ENCODE data around the gene MICAL2.
A peak's percentile ranks its signal among the peaks of the same experiment; 100 is the strongest.

Gene MICAL2

GRCh38 chr11:12100841-12101242 lies 9.5 kb upstream of the MICAL2 start:
- Histone ChIP-seq H3K36me3 (ENCODE audit: insufficient read depth, low read length) (no peaks in the 10 kb centered on the region), H3K4me3 (ENCODE audit: low read depth, low read length) (no peak overlapping the region), H3K27ac (ENCODE audit: low read depth, low read length) (no peak overlapping the region), H3K4me1 (ENCODE audit: control insufficient read depth, insufficient read depth, low read length, unreplicated experiment) (peaks cover 8% of the 10 kb centered on the region), H3K27me3 (ENCODE audit: insufficient read depth, low read length) (no peaks in the 10 kb centered on the region), H2AFZ (ENCODE audit: low read length, unreplicated experiment) (no peak overlapping the region), H3K79me2 (ENCODE audit: control insufficient read depth, insufficient read depth, low read length, unreplicated experiment) (no peaks in the 10 kb centered on the region)

DNA sequence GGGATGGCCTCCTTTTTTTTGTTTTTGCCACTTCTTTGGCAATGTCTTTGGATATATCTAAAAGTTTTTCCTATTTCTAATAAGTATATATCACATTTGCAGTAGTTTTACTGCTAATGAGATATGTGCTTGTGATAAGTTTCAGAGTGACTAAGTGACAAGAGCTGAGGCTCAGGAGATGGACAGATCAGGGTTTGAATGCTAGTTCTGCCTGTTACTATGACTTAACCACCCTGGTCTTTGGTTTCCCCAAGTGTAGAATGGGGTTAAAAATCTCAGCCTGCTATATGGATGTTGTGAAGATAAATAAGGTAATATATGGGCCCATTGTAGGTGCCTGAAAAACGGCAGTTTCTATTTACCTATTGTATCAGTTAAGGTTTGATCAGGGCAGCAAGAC lies 9.1 kb upstream of the MICAL2 start:
- Histone ChIP-seq H3K4me1 (ENCODE audit: control insufficient read depth, insufficient read depth, low read length, unreplicated experiment) (peaks cover 8% of the 10 kb centered on the region), H3K79me2 (ENCODE audit: control insufficient read depth, insufficient read depth, low read length, unreplicated experiment) (no peaks in the 10 kb centered on the region), H3K4me3 (ENCODE audit: low read depth, low read length) (no peak overlapping the region), H3K36me3 (ENCODE audit: insufficient read depth, low read length) (no peaks in the 10 kb centered on the region), H3K27me3 (ENCODE audit: insufficient read depth, low read length) (no peaks in the 10 kb centered on the region), H3K27ac (ENCODE audit: low read depth, low read length) (no peak overlapping the region), H2AFZ (ENCODE audit: low read length, unreplicated experiment) (no peak overlapping the region)

DNA sequence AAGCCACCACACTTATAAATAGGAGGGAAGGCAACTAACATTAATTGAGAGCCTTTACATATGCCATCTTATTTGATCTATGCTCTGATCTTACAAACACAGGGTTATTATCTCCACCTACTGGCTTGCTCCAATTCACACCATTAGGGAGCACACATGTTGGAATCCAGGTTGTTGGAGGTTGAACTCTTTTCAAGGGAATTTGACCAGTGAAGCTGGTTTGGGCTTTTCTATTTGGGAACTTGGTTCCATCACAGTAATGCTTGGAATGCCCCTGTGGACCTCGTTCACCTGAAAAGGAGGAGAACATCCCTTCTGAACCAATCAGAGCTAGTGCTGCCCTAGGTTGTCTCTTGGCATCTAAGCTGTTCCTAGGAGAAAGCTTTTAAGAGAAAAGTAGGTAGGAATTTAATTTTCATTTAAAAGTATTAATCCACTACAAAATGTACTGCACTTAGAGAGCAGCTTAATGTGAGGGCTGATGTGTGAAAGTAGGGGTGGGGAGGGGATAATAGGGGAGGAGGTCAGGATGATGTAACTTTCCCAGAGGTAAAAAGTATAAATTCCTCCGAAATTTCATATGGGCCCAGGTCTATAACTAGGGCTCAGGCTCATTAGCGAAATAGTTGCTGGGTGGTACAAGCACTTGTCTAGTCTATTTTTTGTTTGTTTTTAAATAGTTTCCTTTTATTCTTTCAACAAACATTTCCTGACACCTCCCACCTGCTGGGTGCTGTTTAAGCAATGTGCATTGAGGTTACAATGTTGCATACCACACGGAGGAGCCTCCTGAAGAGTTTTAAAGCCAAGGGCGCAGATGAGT lies 7.6 kb upstream of the MICAL2 start:
- no peak overlapping the region for H3K27ac ChIP-seq (ENCODE audit: low read depth, low read length)
- H3K4me1 ChIP-seq (ENCODE audit: control insufficient read depth, insufficient read depth, low read length, unreplicated experiment): peaks cover 8% of the 10 kb centered on the region
- no peaks in the 10 kb centered on the region for H3K36me3 ChIP-seq (ENCODE audit: insufficient read depth, low read length)
- no peak overlapping the region for H3K4me3 ChIP-seq (ENCODE audit: low read depth, low read length)
- no peak overlapping the region for H2AFZ ChIP-seq (ENCODE audit: low read length, unreplicated experiment)
- no peaks in the 10 kb centered on the region for H3K27me3 ChIP-seq (ENCODE audit: insufficient read depth, low read length)
- no peaks in the 10 kb centered on the region for H3K79me2 ChIP-seq (ENCODE audit: control insufficient read depth, insufficient read depth, low read length, unreplicated experiment)

DNA sequence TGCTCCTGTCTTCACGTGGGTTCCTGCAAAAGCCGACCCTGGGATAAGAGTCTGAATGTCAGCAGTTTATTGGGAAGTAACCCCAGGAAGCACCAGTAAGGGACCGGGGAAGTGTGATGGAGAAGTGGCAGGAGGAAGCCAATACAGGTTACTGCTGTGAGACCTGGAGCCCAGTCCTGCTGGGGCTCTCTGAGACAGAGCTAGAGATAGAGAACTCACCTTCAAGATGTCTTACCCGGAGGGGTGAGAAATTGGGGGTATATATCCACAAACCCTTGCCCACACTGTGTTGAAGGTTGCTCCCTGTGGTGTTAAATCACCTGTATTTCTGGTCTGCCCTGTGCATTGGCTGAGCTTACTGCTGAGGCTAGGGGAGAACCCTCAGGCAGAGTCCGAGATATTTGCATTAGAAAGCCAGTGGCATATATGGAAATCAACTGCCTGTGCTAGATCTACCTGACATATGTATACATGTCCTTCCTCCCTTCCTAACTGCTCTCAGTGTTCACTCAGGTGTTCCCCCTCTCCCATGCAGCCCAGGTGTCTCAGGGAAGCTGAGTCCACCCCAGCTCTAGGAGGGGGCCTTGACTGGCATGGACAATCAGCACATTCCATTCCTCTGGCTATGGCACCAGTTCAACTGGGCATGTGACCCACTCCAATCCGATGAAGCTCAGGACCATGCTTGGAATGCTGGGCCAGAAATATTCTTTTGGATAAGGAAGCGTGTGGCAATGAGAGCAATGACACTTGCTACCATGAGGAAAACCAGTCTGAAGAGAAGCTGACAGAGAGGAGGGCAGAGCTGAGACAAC lies 6.8 kb upstream of the MICAL2 start:
- no peaks in the 10 kb centered on the region for H3K27me3 ChIP-seq (ENCODE audit: insufficient read depth, low read length)
- H3K27ac ChIP-seq (ENCODE audit: low read depth, low read length): no peak overlapping the region
- no peak overlapping the region for H3K4me3 ChIP-seq (ENCODE audit: low read depth, low read length)
- H2AFZ ChIP-seq (ENCODE audit: low read length, unreplicated experiment): no peak overlapping the region
- H3K4me1 ChIP-seq (ENCODE audit: control insufficient read depth, insufficient read depth, low read length, unreplicated experiment): peaks cover 8% of the 10 kb centered on the region
- H3K36me3 ChIP-seq (ENCODE audit: insufficient read depth, low read length): no peaks in the 10 kb centered on the region
- no peaks in the 10 kb centered on the region for H3K79me2 ChIP-seq (ENCODE audit: control insufficient read depth, insufficient read depth, low read length, unreplicated experiment)

DNA sequence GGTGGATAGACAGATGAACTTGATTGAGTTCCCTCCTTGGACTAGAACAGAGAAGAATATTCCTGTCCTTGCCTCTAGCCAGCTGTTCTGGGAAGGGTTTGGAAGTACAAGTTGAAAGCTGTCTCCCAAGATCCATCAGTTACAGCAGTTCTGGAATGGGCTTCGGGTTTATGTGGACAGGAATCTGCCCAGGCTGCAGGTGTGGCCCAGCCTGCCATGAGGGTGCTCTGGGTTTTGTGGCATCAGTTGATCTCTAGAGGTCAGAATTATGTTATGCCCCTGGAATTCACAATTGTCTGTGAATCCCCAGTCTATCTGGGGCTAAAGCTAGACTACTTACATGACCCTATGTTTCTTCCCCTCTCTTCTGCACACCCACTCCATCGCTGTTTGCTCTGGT lies 4.9 kb upstream of the MICAL2 start:
- Histone ChIP-seq H2AFZ (ENCODE audit: low read length, unreplicated experiment) (no peak overlapping the region), H3K36me3 (ENCODE audit: insufficient read depth, low read length) (no peaks in the 10 kb centered on the region), H3K79me2 (ENCODE audit: control insufficient read depth, insufficient read depth, low read length, unreplicated experiment) (no peaks in the 10 kb centered on the region), H3K4me1 (ENCODE audit: control insufficient read depth, insufficient read depth, low read length, unreplicated experiment) (peaks cover 8% of the 10 kb centered on the region), H3K27me3 (ENCODE audit: insufficient read depth, low read length) (no peaks in the 10 kb centered on the region), H3K27ac (ENCODE audit: low read depth, low read length) (no peak overlapping the region), H3K4me3 (ENCODE audit: low read depth, low read length) (no peak overlapping the region)

- H3K36me3 ChIP-seq (ENCODE audit: insufficient read depth, low read length): no peaks in the 10 kb centered on the region
- H3K79me2 ChIP-seq (ENCODE audit: control insufficient read depth, insufficient read depth, low read length, unreplicated experiment): peaks cover 5% of the 10 kb centered on the region
- H3K4me1 ChIP-seq (ENCODE audit: control insufficient read depth, insufficient read depth, low read length, unreplicated experiment): peaks cover 5% of the 10 kb centered on the region
- no peak overlapping the region for H3K4me3 ChIP-seq (ENCODE audit: low read depth, low read length)
- no peaks in the 10 kb centered on the region for H3K27me3 ChIP-seq (ENCODE audit: insufficient read depth, low read length)
- no peak overlapping the region for H3K27ac ChIP-seq (ENCODE audit: low read depth, low read length)
- H2AFZ ChIP-seq (ENCODE audit: low read length, unreplicated experiment): no peak overlapping the region
These were observed 4.3 kb upstream of the MICAL2 start for GRCh38 chr11:12106101-12106500.

DNA sequence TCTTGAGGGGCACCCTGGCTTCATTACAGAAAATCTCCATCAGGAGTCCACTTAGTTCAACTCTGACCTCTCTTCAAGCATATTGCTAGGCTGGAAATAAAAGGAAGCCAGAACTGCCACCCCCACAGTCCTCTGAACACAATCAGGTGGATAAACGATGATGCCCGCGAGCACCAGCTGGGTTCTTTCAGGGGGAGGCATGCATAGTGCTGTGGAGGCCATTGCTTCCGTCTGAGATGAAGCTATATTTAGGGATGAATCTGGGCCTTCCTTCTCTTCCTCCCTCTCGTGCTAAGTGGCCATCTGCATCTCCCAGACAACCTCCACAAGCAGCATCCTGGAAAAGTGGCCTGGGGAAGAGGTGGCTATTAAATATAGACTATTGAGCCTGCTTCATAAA lies 3.9 kb upstream of the MICAL2 start:
- Histone ChIP-seq H3K27ac (ENCODE audit: low read depth, low read length) (no peak overlapping the region), H3K36me3 (ENCODE audit: insufficient read depth, low read length) (no peaks in the 10 kb centered on the region), H3K4me1 (ENCODE audit: control insufficient read depth, insufficient read depth, low read length, unreplicated experiment) (peaks cover 6% of the 10 kb centered on the region), H3K79me2 (ENCODE audit: control insufficient read depth, insufficient read depth, low read length, unreplicated experiment) (peaks cover 9% of the 10 kb centered on the region), H2AFZ (ENCODE audit: low read length, unreplicated experiment) (no peak overlapping the region), H3K27me3 (ENCODE audit: insufficient read depth, low read length) (no peaks in the 10 kb centered on the region), H3K4me3 (ENCODE audit: low read depth, low read length) (no peak overlapping the region)

DNA sequence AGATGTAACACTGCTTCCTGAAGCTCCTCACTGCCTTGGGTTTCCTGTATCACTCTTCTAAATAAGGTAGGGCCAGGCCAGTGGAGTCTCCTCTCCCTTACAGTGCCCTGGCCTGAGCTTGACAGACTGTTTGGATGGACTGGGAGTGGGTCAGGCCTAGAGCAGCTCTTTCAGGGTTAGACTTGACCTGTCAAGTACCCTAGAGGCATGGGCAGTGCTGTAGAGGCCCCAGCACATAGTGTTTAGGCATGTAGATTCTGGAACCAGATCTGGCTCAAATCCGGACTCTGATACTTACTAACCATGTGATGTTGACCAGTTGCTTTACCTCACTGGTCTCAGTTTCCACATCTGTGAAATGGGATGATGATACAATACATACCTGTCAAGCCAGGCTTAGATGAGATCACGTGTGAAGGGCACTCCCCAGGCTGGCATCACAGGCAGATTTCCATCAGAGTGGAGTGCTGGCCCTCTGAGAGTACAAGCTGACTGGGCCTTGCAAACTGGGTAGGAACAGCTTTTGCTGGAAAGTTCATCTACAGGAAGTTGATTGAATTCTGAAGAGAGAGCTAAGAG lies 1.4 kb upstream of the MICAL2 start:
- Histone ChIP-seq H3K4me3 (ENCODE audit: low read depth, low read length) (no peak overlapping the region; the same call in 1 of the 2 replicates), H3K36me3 (ENCODE audit: insufficient read depth, low read length) (no peaks in the 10 kb centered on the region), H3K79me2 (ENCODE audit: control insufficient read depth, insufficient read depth, low read length, unreplicated experiment) (peaks cover 32% of the 10 kb centered on the region), H3K4me1 (ENCODE audit: control insufficient read depth, insufficient read depth, low read length, unreplicated experiment) (peaks cover 24% of the 10 kb centered on the region), H2AFZ (ENCODE audit: low read length, unreplicated experiment) (no peak overlapping the region), H3K27me3 (ENCODE audit: insufficient read depth, low read length) (no peaks in the 10 kb centered on the region), H3K27ac (ENCODE audit: low read depth, low read length) (no peak overlapping the region)

DNA sequence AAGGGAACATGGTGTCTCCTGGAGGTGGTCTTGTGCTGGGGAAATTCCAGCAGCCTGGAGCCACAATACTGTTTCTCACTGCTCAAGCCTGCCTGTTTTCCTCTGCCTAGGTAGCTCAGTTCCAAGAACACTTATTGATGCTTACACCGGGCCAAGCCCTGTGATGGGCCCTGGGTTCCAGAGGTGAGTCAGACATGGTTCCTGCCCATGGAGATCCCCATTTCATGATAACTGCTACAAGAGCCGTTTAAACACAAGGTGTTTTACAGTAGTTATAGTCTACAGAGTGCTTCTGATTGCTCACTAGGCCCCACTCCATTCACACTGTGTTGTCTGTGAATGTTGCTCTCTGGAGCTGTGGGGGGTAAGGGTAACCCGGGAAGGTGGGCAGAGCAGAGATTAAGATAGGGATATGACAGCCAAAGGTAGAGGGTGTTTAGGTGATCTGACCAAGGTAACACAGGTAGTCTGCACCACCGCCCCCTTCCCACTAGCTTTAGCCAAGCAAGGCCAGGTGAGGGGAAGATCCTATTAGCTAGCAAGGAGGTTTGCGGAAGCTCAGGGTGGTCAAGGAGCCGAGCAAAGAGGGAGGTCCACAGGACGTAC lies 696 bp upstream of the MICAL2 start:
- peaks cover 39% of the 10 kb centered on the region for H3K79me2 ChIP-seq (ENCODE audit: control insufficient read depth, insufficient read depth, low read length, unreplicated experiment)
- H3K27me3 ChIP-seq (ENCODE audit: insufficient read depth, low read length): no peaks in the 10 kb centered on the region
- peak overlapping the region; percentile 94 for H3K4me3 ChIP-seq (ENCODE audit: low read depth, low read length)
- H3K27ac ChIP-seq (ENCODE audit: low read depth, low read length): peak overlapping the region; percentile 8; the same call in 1 of the 2 replicates
- no peak overlapping the region for H2AFZ ChIP-seq (ENCODE audit: low read length, unreplicated experiment)
- no peaks in the 10 kb centered on the region for H3K36me3 ChIP-seq (ENCODE audit: insufficient read depth, low read length)
- peaks cover 24% of the 10 kb centered on the region for H3K4me1 ChIP-seq (ENCODE audit: control insufficient read depth, insufficient read depth, low read length, unreplicated experiment)

DNA sequence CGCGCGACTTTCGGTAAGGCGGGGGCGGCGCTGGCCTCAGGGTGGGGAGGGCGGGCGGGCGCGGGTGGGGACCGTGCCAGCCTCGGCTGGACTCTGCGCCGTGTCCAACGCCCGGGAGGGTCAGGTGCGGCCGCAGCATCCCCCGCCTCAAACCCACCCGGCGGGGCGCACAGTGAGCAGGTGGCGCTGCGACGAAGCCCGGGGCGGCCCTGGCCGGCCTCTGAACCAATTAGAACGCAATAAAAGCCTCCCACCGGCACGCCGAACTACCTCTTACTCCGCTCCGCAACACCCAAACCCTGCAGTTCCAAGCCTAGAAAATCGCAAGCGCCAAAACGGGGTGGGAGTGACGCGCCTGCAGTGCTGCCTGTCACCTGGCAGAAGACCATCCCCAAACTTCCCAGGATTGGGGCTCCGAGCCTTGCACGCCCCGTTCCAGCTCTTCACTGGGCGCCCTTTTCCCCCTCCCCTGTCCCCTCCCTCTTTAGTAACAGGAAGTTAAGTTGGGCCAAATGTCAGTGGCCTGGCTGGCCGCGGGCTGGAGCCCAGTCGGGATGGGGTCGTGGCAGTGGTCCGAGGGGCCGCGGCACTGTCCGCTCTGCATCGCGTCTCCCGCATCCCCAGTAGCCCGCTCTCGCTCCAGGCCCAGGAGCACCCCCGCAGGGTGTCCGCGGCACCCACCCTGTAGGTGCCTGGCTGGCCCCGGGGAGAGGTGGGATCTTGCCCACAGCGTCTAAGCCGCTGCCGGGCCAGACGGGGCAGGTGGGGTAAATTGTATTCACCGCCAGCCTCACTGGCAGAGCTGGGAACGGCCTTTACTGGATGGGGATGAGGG lies 541 bp downstream of the MICAL2 start:
- Histone ChIP-seq H3K4me3 (ENCODE audit: low read depth, low read length) (peak overlapping the region; percentile 94), H3K36me3 (ENCODE audit: insufficient read depth, low read length) (no peaks in the 10 kb centered on the region), H2AFZ (ENCODE audit: low read length, unreplicated experiment) (peak overlapping the region; percentile 22), H3K4me1 (ENCODE audit: control insufficient read depth, insufficient read depth, low read length, unreplicated experiment) (peaks cover 24% of the 10 kb centered on the region), H3K27me3 (ENCODE audit: insufficient read depth, low read length) (no peaks in the 10 kb centered on the region), H3K79me2 (ENCODE audit: control insufficient read depth, insufficient read depth, low read length, unreplicated experiment) (peaks cover 46% of the 10 kb centered on the region), H3K27ac (ENCODE audit: low read depth, low read length) (peak overlapping the region; percentile 60)
